ENCODE data around the gene FLCN.

DNA sequence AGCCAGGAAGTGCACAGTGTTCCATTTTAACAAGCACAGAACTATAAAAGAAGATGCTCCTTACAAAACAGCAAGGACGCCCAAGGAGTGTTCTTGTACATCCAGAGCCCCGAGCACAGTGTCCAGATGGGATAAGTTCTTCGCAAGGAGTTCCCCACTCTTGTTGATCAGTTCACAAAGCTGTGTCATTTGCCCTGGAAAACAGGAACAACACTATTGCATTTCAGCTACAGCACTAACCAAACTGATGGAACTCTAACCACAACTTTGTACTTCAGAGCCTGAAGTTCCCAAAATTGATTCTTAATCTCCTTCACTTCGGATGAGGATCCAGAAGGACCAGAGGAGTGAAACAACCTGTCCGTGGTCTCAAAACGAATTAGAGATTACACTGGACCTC is 39.0 kb upstream of the FLCN start:
- TF ChIP-seq, protein P1, sequence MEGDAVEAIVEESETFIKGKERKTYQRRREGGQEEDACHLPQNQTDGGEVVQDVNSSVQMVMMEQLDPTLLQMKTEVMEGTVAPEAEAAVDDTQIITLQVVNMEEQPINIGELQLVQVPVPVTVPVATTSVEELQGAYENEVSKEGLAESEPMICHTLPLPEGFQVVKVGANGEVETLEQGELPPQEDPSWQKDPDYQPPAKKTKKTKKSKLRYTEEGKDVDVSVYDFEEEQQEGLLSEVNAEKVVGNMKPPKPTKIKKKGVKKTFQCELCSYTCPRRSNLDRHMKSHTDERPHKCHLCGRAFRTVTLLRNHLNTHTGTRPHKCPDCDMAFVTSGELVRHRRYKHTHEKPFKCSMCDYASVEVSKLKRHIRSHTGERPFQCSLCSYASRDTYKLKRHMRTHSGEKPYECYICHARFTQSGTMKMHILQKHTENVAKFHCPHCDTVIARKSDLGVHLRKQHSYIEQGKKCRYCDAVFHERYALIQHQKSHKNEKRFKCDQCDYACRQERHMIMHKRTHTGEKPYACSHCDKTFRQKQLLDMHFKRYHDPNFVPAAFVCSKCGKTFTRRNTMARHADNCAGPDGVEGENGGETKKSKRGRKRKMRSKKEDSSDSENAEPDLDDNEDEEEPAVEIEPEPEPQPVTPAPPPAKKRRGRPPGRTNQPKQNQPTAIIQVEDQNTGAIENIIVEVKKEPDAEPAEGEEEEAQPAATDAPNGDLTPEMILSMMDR (IDR thresholded peaks at IDR 0.05) = no peak
- TF ChIP-seq POLR2AphosphoS5 (IDR thresholded peaks at IDR 0.05; ENCODE audit: low read depth, low read length) (no peak), REST (IDR thresholded peaks at IDR 0.05; ENCODE audit: insufficient read depth in 1 of 2, low read depth in 2 of 2, low read length in 1 of 2) (no peak), TCF7L2 (IDR thresholded peaks at IDR 0.05; ENCODE audit: low read depth, low read length) (no peak), SIN3A (IDR thresholded peaks at IDR 0.05; ENCODE audit: borderline replicate concordance, insufficient read depth, low read depth, low read length) (no peak)

All from Panc1 (cell line).